Heart right ventricle (tissue), 16 donors: ENCODE results near the gene CCDC9B. TPM values are rescaled to one million over a fixed set of nuclear protein-coding genes. Genes with fewer than 3 reads are reported as not detected.

Experiments
- ATAC-seq, 8 donors: fragments of 200-7000 bp; cut with Tn5 transposase; one replicate each; pipeline ENCODE4 v1.9.1; 2020; ENCODE audit warnings: mild to moderate bottlenecking in 8 of 8, moderate library complexity in 8 of 8, moderate number of reproducible peaks in 1 of 8
- DNase-seq, 2 donors: peaks; one replicate each; pipeline ENCODE4 v3.0.0-alpha.2; 2020
- H3K27ac ChIP-seq, 10 donors: fragments of 200-600 bp; sonication (generic) in 2 of 10; one replicate each; pipeline versions ENCODE4 v1.5.0 to v1.8.0; 2020 to 2022; ENCODE audit warnings: mild to moderate bottlenecking in 3 of 10
- H3K27me3 ChIP-seq, 7 donors: fragments of 200-600 bp; one replicate each; pipeline ENCODE4 v1.8.0; 2021 to 2022; ENCODE audit warnings: mild to moderate bottlenecking in 2 of 7
- H3K36me3 ChIP-seq, 9 donors: fragments of 200-600 bp; sonication (generic) in 1 of 9; one replicate each; pipeline versions ENCODE4 v1.5.0 to v1.8.0; 2020 to 2022; ENCODE audit warnings: mild to moderate bottlenecking in 2 of 9
- H3K4me1 ChIP-seq, 9 donors: fragments of 200-600 bp; sonication (generic) in 1 of 9; one replicate each; pipeline versions ENCODE4 v1.5.0 to v1.8.0; 2020 to 2022; ENCODE audit warnings: mild to moderate bottlenecking in 4 of 9
- H3K4me3 ChIP-seq, 10 donors: fragments of 200-600 bp; sonication (generic) in 2 of 10; one replicate each; pipeline versions ENCODE4 v1.5.0 to v1.8.0; 2020 to 2022; ENCODE audit warnings: mild to moderate bottlenecking in 7 of 10, moderate library complexity in 2 of 10
- H3K9me3 ChIP-seq, 11 donors: fragments of 200-600 bp in 10 of 11; sonication (generic) in 2 of 11; one replicate each; pipeline versions ENCODE4 v1.5.0 to v1.8.0; 2013 to 2022; ENCODE audit warnings: mild to moderate bottlenecking in 2 of 11, control low read depth in 1 of 11, moderate library complexity in 1 of 11
- CTCF ChIP-seq, 9 donors: fragments of 200-600 bp; sonication (generic) in 2 of 9; IDR thresholded peaks; one replicate each; pipeline versions ENCODE4 v1.5.0 to v1.8.0; 2021 to 2022; ENCODE audit warnings: antibody characterized with exemption in 9 of 9, mild to moderate bottlenecking in 5 of 9, moderate library complexity in 1 of 9
- WGBS, 2 donors: extraction: QIAGEN DNeasy Blood & Tissue Kit; methylation state at CpG; one replicate each; pipeline ENCODE4 v1.1.7; 2013; ENCODE audit warnings: inconsistent platforms in 1 of 2; 5-methylcytosine and 5-hydroxymethylcytosine counted together
- intact Hi-C, 10 donors: fragments of 100-400 bp; cut with DNase I; formaldehyde crosslinking; loops; one replicate each; pipeline versions ENCODE4 v1.11.1 to v1.14.2; 2022
- polyA plus RNA-seq, 2 donors: library from polyadenylated mRNA; stranded (reverse); fragments of 200-250 nt; gene quantifications; one replicate each; pipeline ENCODE4 v1.2.3, GENCODE V29; 2013
- total RNA-seq, 10 donors: library from RNA; stranded (reverse); fragmentation: NEBNext Ultra II Directional in 3 of 10; extraction: Animal tissue kit (Norgen Biotek cat#: 25700) in 3 of 10; gene quantifications; one replicate each; pipeline versions ENCODE4 v1.2.1 to v1.2.4, GENCODE V29; 2021 to 2023
- donor health status: Arrhythmogenic right ventricular cardiomyopathy.
- donor health status: ischemic (EF 13 %, LVEDD 7.1; RV severe dilation, severe dysfunction).
- donor health status: healthy with polysubstance abuse.
- donor health status: DM: no; HTN: yes; CAD: no.
- donor health status: DM: no; HTN: no; CAD: no.
- donor health status: ischemic (EF 25% LVEDD 6.9; RV normal size, moderate dysfunction).
- donor health status: ischemic (EF 25% LVEDD 5.7; RV mildly dilated, moderate dysfunction).
- donor health status: healthy.
- donor health status: DM: yes; HTN: yes; CAD: no.
- donor health status: Ischemic cardiomyopathy.
- donor health status: ischemic (EF 35%, LVEDD 5.7; RV mildly dilated, moderate dysfunction).
- donor health status: nonischemic (EF 11% LVEDD 7.7; RV severe dilation, severe dysfunction).
- donor health status: DM: yes; HTN: yes; CAD: no.
- donor health status: PGD.
- donor health status: ischemic (EF 29% LVEDD 5.4; RV normal size, mild dysfunction).
- donor health status: nonischemic (EF 23%, LVEDD 6.1; RV moderate dilation, normal function).

The CCDC9B gene
- total and polyA plus RNA-seq, 12 donors, result 13.0 to 190 (median 144) TPM

DNA sequence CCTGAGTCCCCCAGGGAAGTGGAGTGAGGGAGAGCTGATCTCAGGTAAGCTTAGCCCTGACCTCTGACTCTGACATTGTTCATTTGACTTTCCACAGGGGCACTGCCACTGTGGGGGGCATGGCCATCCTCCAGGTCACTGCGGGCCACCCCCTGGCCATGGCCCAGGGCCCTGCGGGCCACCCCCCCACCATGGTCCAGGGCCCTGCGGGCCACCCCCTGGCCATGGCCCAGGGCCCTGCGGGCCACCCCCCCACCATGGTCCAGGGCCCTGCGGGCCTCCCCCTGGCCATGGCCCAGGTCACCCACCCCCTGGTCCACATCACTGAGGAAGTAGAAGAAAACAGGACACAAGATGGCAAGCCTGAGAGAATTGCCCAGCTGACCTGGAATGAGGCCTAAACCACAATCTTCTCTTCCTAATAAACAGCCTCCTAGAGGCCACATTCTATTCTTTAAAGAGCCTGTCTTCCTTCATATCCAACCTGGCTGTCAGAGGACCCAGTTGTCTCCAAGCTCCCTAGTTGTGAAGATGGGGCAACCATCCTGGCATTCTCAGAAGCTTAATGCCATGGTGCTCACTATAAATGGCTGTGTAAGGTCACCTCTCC, 15.3 kb upstream of the CCDC9B start:
- ATAC-seq (no peak), DNase-seq (no peak)
- peaks cover 0 to 4% (median 0%) of the 10 kb centered on the region in 7 donors for H3K27me3 ChIP-seq
- H3K4me1 ChIP-seq, result peaks cover 4 to 29% (median 17%) of the 10 kb centered on the region in 9 donors
- WGBS, 2 donors, result 88 to 91% methylated on average over 5 of the region's 5 CpGs
- intact Hi-C loops, result no loop called here
- no peaks in the 10 kb centered on the region for H3K36me3 ChIP-seq
- H3K9me3 ChIP-seq, result no peaks in the 10 kb centered on the region
- TF ChIP-seq CTCF (IDR thresholded peaks at IDR 0.05), result no peak
- H3K27ac ChIP-seq, result no peak overlapping the region
- H3K4me3 ChIP-seq, result no peak overlapping the region

DNA sequence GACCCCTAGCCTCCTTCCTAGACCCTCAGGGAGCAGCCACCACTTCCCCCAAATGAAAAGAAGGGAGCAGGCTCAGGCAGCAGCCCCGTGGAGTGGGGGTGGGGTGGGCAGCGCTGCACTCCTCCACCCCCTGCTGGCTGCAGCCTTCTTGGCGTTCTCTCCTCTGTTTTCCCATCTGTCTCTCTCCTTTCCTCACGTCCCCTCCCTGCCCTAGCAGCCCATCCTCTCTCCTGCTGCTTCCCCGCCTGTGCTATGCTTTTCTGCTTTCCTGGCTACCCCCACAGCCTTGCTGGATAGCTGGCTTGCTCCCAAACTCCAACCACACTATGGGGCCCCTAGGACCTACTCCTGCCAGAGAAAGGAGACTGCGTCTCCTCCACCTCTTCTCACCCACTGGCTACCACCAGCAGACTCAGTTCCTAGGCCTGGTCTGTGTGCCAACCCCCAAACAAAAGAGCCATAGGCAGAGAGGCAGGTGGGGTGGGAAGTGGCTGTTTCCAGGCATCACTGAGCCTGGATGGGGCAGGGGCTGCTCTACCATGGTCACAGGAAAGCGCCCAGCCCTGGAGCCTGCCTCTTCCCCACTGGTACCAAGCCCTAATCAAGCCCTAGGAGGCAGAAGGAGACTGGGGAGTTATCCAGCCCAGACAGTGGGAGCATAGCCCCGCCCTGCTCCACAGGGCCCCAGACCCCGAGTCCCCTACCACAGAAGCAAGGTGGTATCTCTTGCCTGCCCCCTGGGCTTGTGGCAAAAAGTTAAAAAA, 13.9 kb upstream of the CCDC9B start:
- Histone ChIP-seq H3K27me3 (peaks cover 0 to 4% (median 0%) of the 10 kb centered on the region in 7 donors), H3K9me3 (no peaks in the 10 kb centered on the region), H3K36me3 (no peaks in the 10 kb centered on the region), H3K4me3 (no peak overlapping the region), H3K27ac (no peak overlapping the region), H3K4me1 (peaks cover 4 to 29% (median 17%) of the 10 kb centered on the region in 9 donors)
- DNase-seq, result no peak
- intact Hi-C loops, result no loop called here
- ATAC-seq, result peak in 4 of 8 donors; percentile 8 to 45 (median 34)
- TF ChIP-seq CTCF (IDR thresholded peaks at IDR 0.05), result peak in 8 of 9 donors; percentile 21 to 57 (median 40)
- WGBS, 2 donors, result 39 to 43% methylated on average over 9 of the region's 9 CpGs

- intact Hi-C loops, result no loop called here
These were observed 13.0 kb upstream of the CCDC9B start for GRCh38 chr15:40353697-40354096.

More at GRCh38 chr15:40353697-40354096, 13.0 kb upstream of the CCDC9B start:
- Histone ChIP-seq H3K27ac (no peak overlapping the region), H3K4me1 (peaks cover 4 to 28% (median 15%) of the 10 kb centered on the region in 9 donors), H3K9me3 (no peaks in the 10 kb centered on the region), H3K36me3 (no peaks in the 10 kb centered on the region), H3K4me3 (no peak overlapping the region), H3K27me3 (peaks cover 0 to under 1% (median 0%) of the 10 kb centered on the region in 7 donors)
- TF ChIP-seq CTCF (IDR thresholded peaks at IDR 0.05), result no peak
- DNase-seq, result no peak
- no peak for ATAC-seq
- WGBS, 2 donors, result 74 to 88% methylated on average over 5 of the region's 5 CpGs
